Measurements from ENCODE around the gene BCL11A.

The BCL11A gene

GRCh38 chr2:60438653-60439052 is 114.8 kb downstream of the BCL11A start:
- TF ChIP-seq, protein P1, sequence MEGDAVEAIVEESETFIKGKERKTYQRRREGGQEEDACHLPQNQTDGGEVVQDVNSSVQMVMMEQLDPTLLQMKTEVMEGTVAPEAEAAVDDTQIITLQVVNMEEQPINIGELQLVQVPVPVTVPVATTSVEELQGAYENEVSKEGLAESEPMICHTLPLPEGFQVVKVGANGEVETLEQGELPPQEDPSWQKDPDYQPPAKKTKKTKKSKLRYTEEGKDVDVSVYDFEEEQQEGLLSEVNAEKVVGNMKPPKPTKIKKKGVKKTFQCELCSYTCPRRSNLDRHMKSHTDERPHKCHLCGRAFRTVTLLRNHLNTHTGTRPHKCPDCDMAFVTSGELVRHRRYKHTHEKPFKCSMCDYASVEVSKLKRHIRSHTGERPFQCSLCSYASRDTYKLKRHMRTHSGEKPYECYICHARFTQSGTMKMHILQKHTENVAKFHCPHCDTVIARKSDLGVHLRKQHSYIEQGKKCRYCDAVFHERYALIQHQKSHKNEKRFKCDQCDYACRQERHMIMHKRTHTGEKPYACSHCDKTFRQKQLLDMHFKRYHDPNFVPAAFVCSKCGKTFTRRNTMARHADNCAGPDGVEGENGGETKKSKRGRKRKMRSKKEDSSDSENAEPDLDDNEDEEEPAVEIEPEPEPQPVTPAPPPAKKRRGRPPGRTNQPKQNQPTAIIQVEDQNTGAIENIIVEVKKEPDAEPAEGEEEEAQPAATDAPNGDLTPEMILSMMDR (conservative IDR thresholded peaks at IDR 0.05; ENCODE audit: low read depth, low read length) = no peak
- no peak overlapping the region for H3K4me3 ChIP-seq (ENCODE audit: low read depth, low read length)
- DNase-seq (ENCODE audit: low read depth) = no peak

GRCh38 chr2:60438131-60438530 is 115.3 kb downstream of the BCL11A start:
- no peak for DNase-seq (ENCODE audit: low read depth)
- no peak overlapping the region for H3K4me3 ChIP-seq (ENCODE audit: low read depth, low read length)
- TF ChIP-seq, protein P1 (conservative IDR thresholded peaks at IDR 0.05; ENCODE audit: low read depth, low read length) = no peak

DNA sequence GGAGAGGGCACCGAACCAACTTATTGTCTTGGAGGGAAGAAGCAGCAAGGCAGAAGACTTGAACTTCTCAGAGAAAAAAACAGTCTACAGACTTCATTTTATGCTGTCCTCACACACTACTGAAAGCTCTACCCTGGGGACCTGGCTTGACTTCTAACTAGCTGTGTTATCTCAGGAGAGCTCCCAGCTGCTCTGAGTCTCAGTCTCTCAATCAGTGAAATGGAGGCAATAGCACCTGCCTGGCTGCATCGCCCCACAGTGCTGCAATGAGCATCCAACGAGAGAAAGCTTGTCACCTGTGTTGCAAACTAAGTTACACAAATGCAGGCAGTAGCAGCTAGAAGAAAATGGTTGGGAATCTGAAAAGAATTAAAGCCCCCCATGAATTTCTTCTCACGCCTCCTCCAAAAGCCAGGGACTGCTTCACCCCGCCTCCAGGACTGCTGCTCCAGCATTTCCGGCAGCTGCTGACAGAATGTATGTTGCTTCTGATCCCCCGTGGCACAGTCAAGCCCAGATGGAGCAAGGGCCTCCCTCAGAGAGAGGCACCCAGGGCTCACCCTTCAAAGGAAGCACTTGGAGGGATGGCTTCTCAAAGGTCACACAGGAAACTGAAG is 116.3 kb downstream of the BCL11A start:
- TF ChIP-seq, protein P1 (conservative IDR thresholded peaks at IDR 0.05; ENCODE audit: low read depth, low read length) = no peak

GRCh38 chr2:60433018-60433596 is 120.3 kb downstream of the BCL11A start:
- TF ChIP-seq, protein P1 (conservative IDR thresholded peaks at IDR 0.05; ENCODE audit: low read depth, low read length) = no peak
- H3K4me3 ChIP-seq (ENCODE audit: low read depth, low read length) = no peak overlapping the region
- no peak for DNase-seq (ENCODE audit: low read depth)

More for the DNA sequence above, 116.3 kb downstream of the BCL11A start:
- H3K4me3 ChIP-seq (ENCODE audit: low read depth, low read length) = no peak overlapping the region
- no peak for DNase-seq (ENCODE audit: low read depth)

DNA sequence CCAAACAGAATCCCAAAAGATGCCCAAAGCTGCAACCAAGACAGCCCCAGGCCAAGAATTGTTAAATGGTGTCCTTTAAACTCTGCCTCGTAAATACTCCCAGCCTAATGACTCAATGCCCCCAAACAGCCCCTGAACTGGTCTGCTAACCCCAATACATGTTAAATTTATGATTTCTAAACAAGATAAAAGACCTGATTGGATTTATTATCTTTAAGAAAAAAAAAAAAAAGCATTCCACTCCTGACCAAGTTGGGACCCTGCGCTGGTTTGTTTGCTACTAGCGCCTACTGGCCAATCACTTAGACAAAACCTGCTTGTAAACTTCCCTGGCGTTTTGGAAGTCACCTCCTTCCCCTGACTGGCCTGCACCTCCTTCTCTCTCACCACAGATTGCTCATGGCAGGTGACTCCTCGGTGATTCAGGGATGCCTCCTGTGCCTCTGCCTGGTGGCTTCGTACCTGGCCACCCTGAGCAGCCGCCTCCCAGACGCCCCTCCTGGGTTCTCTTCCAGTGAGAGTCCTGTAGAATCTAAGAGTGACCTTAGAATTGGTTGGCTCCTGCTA is 121.3 kb downstream of the BCL11A start:
- H3K4me3 ChIP-seq (ENCODE audit: low read depth, low read length) = no peak overlapping the region
- TF ChIP-seq, protein P1 (conservative IDR thresholded peaks at IDR 0.05; ENCODE audit: low read depth, low read length) = no peak
- DNase-seq (ENCODE audit: low read depth) = no peak

GRCh38 chr2:60429681-60430080 is 123.8 kb downstream of the BCL11A start:
- DNase-seq (ENCODE audit: low read depth) = no peak

More at GRCh38 chr2:60429681-60430080, 123.8 kb downstream of the BCL11A start:
- no peak overlapping the region for H3K4me3 ChIP-seq (ENCODE audit: low read depth, low read length)
- TF ChIP-seq, protein P1 (conservative IDR thresholded peaks at IDR 0.05; ENCODE audit: low read depth, low read length) = no peak
